NK-92 (cell line): ENCODE data around the gene ISM2.
"Not testable (repeated sequence)": the region's sequence is repeated elsewhere in the genome, so short reads cannot be mapped to it uniquely, and the experiment has no call there.

Experiments used
- DNase-seq: peaks from one replicate; lab custom pipeline; 2025; ENCODE audit not compliant: unreplicated experiment; lab: John Stamatoyannopoulos, UW

Gene ISM2

DNA sequence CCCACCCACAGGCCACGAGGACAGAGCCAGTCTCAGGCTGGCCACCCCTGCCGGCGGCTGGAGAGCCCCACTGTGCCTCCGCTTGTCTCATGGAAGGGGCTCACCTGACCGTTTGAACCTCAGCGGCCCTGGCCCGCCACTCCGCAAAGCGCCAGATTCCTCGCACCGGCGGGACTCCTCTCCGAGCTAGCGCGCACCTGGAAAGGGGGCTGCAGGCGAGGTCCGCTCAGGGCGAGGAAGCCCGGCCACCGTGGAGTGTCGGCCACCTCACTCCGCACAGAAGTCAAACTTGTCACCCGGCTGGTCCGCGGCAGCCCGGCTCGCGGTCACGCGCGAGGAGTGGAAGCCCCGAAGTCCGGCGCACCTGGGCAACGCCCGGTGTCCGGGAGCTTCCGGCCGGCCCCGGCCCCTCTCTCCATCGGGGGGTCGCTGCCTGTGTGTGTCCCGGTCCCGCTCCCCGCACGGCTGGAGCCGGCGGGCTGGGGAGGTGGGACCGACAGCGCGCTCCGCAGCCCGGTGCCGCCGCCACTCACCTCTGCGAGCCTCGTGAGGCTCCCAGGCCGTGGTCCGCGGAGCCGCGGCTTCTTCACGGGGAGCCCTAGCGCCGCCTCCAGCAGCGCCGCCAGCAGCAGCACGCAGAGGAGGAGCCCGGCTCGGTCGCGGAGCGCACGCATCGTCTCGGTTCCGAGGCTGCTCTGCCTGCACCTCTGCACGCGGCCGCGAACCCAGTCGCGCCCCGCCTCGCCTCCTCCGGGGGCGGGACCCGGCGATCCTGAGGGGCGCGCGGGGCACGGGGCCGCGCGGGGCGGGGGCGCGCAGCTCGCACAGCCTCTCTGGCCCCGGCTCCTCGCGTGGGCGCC, at the start of gene ISM2:
ISM2 (minus strand) TSS at position 697 of the 860 bp plus-strand sequence; CDS start at position 674, 23 bp downstream.
- DNase-seq = no peak

DNA sequence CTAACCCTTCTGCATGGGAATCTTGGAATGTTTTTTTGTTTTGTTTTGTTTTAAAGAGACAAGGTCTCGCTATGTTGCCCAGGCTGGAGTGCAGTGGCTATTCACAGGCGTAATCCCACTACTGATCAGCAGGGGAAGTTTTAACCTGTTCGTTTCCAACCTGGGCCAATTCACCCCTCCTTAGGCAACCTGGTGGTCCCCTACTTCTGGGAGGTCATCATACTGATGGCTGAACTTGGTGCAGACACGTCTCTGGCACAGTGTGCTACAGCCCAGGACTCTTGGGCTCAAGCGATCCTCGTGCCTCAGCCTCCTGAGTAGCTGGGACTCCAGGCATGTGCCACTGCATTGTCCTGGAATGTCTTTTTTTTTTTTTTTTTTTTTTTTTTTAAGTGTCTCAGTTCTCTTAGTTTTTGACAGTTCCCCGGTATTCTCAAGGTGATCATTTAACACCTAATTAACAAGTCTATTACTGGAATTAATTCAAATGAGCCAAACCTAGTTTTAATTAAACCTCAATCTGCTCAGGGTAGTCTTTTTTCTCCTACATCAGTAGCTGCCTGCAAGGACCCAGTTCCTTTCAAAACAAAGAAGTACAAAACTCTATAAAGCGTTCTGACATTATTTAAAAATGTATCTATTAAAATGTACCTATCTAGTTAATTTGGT, 49.0 kb upstream of the ISM2 start:
- no peak for DNase-seq

DNA sequence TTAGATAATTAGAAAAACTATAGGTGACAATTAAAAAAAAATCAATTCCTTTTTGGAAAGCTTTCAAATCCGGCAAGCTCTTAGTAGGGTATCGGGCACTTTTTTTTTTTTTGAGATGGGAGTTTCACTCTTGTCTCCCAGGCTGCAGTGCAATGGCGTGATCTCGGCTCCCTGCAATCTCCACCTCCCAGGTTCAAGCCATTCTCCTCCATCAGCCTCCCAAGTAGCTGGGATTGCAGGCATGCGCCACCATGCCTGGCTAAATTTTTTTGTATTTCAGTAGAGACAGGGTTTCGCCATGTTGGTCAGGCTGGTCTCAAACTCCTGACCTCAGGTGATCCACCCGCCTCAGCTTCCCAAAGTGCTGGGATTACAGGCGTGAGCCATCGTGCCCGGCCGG, 46.6 kb upstream of the ISM2 start:
- not testable (repeated sequence) for DNase-seq

DNA sequence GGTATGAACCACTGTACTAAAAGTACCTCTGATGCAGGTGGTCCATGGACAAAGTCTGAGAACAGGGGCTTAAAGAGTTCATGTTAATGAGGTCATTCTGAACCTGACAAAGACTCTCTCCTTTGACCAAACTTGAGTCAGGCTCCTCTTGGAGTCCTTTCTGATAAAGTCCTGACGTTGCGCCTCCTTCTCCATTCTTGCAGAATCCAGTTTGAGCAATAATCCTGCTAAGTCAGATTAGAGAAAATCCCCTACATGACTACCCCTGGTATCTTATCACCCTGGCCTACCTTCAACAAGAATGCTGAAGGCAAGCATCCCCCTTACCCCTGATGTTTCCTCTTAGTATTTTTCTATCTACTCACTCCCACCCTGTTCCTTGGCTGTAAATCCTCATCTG, 46.0 kb upstream of the ISM2 start:
- no peak for DNase-seq

DNA sequence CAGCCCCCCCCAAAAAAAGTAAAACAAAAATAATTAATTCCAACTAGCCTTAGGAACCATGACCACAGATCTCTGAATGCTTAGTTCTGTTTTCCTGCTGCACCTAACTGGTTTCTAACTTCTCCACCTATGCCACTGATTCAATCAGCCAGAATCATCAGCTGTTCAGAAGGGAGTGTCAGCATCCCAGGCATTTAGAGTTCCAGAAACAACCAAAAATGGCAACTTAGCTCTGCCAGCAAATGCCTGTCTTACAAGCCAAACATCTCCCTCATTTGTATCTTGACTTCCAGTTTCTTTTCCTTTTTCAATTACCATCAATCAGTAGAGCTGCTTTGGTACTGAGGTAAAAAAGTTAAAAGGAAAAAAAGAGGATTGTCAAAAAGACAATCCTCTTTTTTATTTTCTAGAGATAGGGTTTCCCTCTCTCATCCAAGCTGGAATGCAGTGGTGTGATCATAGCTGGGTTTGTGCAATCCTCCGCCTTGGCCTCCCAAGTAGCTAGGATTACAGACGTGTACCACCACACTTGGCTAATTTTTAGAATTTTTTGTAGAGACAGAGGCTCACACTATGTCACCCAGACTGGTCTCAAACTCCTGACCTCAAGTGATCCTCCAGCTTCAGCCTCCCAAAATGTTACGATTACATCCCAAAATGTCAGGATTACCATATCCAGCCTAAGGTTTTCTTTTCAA, 45.2 kb upstream of the ISM2 start:
- no peak for DNase-seq

DNA sequence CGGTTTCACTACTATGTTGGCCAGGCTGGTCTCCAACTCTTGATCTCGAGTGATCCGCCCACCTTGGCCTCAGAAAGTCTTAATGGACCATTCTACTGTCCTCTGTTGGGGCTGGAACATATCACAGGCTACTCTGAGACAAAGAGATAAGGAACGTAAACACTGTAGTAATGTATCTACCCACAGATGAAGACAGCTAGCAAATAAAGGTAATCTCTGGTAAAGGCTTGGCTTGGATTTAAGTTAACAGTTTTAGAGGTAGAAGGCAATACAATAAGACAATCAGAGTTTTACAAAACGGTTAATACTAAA, 44.6 kb upstream of the ISM2 start:
- no peak for DNase-seq

DNA sequence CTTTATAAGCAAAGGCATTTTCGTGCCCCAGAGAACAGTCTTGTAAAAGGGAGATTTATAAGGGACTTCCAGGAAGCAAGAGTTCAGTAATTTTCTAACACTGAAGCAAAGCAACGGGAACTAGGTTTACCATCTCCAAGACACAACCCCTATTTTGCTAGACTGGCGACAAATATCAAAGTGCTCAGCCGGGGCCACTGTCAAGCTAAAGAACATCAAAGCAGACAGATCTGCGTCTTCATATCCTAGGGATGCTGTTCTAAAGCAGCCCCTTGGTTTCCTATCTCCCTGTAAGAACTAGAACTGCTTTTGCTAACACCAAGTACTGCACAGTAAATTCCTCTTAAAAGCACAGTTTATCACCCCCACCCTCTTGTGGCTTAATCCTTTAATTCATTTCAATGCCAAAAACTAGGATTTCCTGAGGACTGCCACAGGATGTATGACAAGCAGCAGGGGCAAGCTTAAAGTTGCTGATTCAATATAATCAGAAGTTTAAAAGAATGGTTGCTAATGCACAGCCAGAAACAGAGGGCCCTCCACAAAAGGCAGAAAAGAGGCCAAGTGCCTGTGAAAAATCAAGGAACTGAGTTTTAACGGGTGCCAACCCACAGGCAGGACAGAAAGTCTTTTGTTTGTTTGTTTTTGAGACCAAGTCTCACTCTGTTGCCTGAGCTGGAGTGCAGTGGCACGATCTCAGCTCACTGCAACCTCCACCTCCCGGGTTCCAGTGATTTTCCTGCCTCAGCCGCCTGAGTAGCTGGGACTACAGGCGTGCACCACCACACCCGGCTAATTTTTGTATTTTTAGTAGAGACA, 44.0 kb upstream of the ISM2 start:
- DNase-seq = no peak

DNA sequence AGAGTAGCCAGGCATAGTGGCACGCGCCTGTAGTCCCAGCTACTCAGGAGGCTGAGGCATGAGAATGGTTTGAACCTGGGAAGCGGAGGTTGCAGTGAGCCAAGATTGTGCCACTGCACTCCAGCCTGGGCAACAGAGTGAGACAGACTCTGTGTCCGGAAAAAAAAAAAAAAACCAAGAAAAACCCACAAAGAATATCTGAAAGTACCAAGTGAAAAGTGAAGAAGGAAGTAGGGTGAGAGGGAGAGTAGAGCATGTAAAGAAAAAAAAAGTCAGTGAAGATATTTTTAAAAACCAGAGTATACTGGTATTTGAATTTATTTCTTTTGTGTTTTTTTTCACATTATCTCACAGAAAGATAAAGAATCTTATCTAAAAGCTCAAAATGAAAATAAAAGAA, 43.3 kb upstream of the ISM2 start:
- DNase-seq = no peak

DNA sequence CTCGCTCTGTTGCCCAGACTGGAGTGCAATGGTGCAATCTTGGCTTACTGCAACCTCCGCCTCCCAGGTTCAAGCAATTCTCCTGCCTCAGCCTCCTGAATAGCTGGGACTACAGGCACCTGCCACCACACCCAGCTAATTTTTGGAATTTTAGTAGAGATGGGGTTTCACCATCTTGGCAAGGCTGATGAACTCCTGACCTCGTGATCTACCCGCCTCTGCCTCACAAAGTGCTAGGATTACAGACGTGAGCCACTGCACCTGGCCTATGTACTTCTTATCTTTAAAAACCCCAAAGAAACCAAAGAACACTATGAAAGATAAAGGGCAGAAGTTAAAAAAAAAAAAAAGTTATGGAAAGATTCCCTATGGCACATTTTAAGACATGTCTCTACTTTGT, 38.3 kb upstream of the ISM2 start:
- not testable (repeated sequence) for DNase-seq

DNA sequence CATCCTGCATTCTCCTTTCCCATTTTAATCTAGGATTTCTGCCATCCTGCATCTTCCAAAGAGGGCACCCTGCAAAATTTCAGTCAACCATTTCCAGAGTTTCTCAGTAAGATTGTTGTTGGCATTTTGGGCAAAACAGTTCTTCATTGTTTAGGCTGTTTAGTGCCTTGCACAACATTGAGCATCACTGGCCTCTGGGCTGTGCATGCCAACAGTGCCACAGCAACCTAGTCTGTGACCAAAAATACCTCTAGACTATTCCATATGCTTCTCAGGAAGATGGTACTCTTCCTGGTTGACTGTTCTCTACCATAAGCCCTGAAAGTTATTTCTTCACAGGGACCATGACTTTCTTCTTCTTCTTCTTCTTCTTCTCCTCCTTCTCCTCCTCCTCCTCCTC, 32.5 kb upstream of the ISM2 start:
- no peak for DNase-seq

DNA sequence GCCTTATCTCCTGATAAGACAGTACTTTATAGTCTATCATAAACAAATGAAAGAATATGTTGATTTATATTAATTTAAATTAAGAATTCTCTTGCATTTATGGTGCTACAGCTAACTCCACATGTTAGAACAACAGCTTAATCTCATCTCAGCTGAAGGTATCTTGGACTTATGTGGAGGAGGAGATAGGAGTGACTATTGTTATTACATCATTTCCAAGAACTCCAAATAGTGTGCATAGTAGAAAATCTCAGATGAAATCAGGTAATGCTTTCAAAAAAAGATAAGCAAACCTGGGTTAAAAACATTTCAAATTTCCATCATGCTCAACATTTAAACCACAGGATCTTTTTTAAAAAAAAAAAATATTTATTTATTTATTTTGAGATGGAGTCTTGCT, 31.3 kb upstream of the ISM2 start:
- DNase-seq = no peak

DNA sequence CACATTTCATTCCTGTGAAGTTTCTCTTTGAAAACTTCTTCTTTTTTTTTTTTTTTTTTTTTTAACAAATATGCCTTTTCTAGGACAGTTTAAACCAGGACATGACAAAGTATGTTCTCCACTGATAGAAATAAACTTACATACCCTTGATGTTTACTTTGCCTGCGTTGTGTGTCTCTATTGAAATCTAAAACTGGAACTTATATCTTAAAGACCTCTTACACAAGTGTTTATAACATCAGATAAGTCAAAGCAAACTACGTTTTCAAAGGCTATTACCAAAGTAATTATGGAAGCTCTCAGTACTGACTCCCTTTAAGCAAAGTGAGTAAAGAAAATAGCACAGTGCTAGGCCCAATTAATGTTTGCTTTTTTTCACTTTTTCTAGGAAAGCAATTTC, 30.6 kb upstream of the ISM2 start:
- no peak for DNase-seq

DNA sequence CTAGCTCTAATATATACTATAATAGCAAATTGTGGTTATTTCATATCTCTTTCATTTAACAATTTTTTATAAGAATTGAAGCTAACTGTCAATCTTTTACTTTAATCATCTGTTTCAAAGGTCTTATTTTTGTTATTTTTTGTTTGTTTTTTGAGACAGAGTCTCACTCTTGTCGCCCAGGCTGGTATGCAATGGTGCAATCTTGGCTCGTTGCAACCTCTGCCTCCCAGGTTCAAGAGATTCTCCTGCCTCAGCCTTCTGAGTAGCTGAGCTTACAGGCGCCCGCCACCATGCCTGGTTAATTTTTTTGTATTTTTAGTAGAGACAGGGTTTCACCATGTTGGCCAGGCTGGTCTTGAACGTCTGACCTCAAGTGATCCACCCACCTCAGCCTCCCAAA, 30.1 kb upstream of the ISM2 start:
- not testable (repeated sequence) for DNase-seq

DNA sequence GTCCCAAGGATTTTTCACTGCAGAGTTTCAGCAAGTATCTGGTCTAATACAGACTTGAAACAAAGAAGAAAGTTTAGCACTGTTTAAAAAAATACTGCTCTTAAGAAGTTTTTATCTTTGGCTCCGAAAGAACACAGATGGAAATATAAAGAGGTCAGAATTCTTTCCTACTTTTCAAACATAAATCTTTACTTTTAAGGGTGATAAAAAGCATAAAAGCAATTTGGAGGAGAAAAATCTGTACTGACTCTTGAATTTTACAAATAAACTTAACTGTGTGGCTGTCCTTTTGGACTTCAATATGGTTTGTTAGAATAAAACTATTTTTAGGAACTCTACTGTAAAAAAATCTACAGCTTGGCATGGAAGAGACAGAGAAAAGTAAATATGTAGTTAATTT, 27.6 kb upstream of the ISM2 start:
- DNase-seq = no peak

DNA sequence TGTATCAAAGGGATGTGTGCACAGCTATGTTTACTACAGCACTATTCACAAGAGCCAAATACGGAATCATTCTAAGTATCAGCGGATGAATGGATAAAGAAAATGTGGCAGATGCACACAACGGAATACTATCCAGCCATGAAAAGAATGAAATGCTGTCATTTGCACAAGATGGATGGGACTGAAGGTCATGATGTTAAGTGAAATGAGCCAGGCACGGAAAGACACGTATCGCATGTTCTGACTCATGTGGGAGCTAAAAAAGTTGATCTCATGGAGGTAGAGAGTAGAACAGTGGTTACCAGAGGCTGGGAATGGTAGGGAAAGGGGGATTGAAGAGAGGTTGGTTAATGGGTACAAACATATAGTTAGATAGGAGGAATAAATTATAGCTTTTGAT, 25.9 kb upstream of the ISM2 start:
- no peak for DNase-seq

DNA sequence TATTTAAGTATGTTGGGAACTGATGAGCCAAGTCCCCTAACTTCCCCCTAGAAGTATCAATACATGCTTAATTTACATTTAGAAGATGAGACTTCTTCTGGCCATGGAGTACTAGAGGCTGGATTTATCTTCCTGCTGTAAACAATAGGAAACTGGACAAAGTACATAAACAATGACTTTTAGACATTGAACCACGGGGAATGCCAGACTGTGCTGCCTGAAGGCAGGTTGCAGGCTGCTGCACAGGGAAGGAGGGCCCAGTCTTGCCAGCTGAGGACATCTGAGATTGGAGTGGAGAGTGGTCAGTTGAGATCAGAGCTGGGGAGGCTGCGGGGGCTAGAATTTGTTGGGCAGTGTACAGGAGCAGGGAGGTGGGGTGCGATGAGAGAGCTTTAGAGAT, 24.5 kb upstream of the ISM2 start:
- no peak for DNase-seq

DNA sequence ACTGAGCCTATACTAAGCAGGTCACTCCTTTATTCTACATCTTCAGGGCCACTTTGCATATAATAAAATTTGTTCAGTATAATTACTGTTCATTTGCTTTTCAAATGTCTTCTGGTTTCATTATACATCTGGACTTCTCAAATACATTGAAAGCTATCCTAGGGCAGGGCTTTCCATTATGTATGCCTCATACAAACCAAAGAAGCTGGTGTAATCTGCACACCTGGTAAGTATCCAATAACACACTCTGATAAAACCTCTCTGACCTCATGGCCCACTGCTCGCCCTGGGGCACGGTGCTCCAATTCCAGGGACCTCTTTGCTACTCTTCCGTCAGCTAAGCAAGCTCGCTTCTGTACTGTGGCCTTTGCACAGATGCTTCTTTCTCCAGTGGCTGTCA, 21.9 kb upstream of the ISM2 start:
- DNase-seq = no peak

DNA sequence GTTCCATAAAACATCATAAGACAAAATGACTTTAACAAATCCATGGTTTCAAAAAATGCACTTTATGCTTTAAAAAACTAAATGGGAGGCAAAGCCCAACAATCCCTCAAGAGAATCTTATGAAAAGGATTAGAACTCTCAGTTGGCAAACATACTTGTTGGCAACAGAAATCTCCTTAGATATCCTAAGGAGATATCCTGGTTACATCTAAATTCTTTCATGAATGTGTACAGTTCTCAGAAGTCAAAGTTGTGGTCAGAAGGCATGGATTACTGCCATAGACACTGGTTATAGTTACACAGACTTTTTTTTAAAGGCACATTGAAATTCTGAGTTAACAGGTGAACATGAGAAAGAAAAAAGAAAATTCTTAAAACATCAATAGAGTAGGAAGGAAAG, 17.5 kb upstream of the ISM2 start:
- DNase-seq = no peak

DNA sequence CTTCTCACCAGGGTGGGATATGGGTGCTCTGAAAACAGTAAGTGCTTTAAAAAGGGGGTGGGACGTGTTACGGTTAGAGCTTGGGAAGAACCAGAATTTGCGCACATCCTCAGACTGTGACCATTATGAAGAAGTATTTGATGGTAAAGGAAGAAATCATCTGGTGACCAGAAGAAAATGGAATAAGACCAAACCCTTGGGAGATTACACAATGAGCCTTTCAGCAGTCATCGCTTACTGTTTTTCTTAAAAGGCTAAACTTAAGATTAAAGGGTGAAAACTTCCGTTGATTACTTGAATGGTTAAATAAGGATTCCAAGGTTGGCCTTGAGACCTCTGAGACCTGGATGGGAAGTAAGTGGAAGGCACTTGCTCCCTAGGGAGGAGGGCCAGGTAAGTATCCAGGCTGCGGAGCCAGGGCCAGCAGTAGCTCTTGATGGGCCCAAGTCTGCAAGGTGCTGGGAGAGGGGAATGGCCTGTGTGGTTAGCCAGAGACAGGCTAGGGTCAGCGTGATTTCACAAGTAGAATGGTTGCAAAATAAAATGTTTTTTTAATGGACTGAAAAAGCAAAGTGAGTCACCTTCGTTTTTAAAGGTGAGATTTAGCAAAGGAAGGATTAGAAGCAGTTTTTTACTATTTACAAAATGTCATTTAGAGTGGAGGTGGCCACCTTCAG, 13.0 kb upstream of the ISM2 start:
- no peak for DNase-seq

DNA sequence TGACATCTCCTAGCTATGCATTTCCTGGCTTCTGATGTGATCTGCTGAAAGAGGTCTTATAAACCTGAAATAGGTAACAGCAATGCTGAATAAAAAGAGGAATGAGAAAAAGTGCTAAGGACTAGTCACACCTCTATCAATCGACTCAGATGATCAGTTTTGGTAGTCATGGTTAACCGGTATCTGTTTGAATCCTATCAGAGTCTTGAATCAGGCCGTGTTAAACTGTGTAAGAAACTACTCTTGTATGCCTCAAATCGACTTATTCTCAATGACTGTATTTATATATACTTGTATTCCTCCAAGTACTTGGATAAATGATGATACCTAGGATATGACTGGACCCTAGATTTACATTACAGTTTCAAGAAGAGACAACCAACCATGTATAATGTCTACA, 10.8 kb upstream of the ISM2 start:
- DNase-seq = no peak

DNA sequence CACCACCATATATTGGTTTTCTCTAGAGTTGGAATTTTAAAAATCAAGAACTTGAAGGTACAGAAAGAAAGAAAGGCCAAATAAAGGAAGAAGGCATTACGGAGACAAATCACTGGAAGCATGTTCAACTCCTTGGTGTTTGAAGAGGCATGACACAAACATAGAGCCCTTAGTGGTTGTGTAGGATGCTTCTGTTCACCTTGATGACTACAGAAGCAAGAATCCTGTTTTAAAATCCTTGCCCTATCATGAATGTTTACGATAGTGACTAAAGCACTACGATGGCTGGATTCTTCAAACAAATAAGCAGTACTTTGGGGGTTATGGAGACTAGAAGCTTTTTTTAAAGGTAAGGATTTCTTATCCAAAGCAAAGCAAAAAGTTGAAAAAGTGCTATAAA, 10.3 kb upstream of the ISM2 start:
- DNase-seq = no peak
